H1 (cell line): ENCODE data around the gene STAT1. TPM values are rescaled to one million over a fixed set of nuclear protein-coding genes. Genes with fewer than 3 reads are reported as not detected.

ENCODE experiments used
- CTCF ChIA-PET: fragments of 300-600 bp; sonication (Branson Sonifier 250); formaldehyde crosslinking; loops from one replicate; lab custom pipeline; 2021; ENCODE audit not compliant: partially characterized antibody; lab: Charles Lee
- POLR2A ChIA-PET: fragments of 300-600 bp; sonication (Branson Sonifier 250); formaldehyde crosslinking; loops from one replicate; lab custom pipeline; 2021; ENCODE audit warnings: inconsistent platforms; ENCODE audit not compliant: partially characterized antibody; lab: Charles Lee
- DNase-seq, 2 experiments: peaks; one replicate each; pipeline versions ENCODE4 v3.0.0 to v3.0.0-alpha.2; 2010 to 2022; ENCODE audit warnings: low spot score in 2 of 2, low read depth in 1 of 2, mixed read lengths in 1 of 2
- FAIRE-seq: peaks from 2 replicates; lab custom pipeline; 2011; peaks lifted over from hg19 to GRCh38; lab: Jason Lieb, UNC
- H2AFZ ChIP-seq: 2 replicates; pipeline ENCODE4 v1.8.1; 2012; ENCODE audit warnings: low read length, inconsistent platforms
- H2AK5ac ChIP-seq: 2 replicates; pipeline ENCODE4 v1.6.1; 2013; ENCODE audit warnings: low read depth, low read length
- H2BK120ac ChIP-seq: replicated peaks from 2 replicates; pipeline ENCODE3; 2013; ENCODE audit warnings: low read depth, low read length, inconsistent platforms
- H2BK12ac ChIP-seq: 2 replicates; pipeline ENCODE4 v1.6.1; 2013; ENCODE audit warnings: low read depth, low read length
- H2BK15ac ChIP-seq: 2 replicates; pipeline ENCODE4 v1.6.1; 2013; ENCODE audit warnings: low read length
- H2BK20ac ChIP-seq: 2 replicates; pipeline ENCODE4 v1.6.1; 2013; ENCODE audit warnings: low read length
- H2BK5ac ChIP-seq: 2 replicates; pipeline ENCODE4 v1.6.1; 2013; ENCODE audit warnings: low read depth, low read length
- H3K14ac ChIP-seq: 2 replicates; pipeline ENCODE4 v1.6.1; 2013; ENCODE audit warnings: inconsistent platforms; ENCODE audit not compliant: insufficient read length
- H3K18ac ChIP-seq: 2 replicates; pipeline ENCODE4 v1.6.1; 2013; ENCODE audit warnings: low read length; ENCODE audit errors: extremely low read depth
- H3K23ac ChIP-seq: 2 replicates; pipeline ENCODE4 v1.6.1; 2013; ENCODE audit warnings: inconsistent platforms; ENCODE audit not compliant: insufficient read length
- H3K23me2 ChIP-seq: 2 replicates; pipeline ENCODE4 v1.6.1; 2013; ENCODE audit warnings: low read depth, low read length
- H3K27ac ChIP-seq: 2 replicates; pipeline ENCODE4 v1.6.1; 2011; ENCODE audit warnings: low read depth, low read length, inconsistent platforms
- H3K27me3 ChIP-seq, 4 experiments: replicated peaks in 1 of 4; 1 replicate in 1 of 4; 2 replicates in 3 of 4; pipeline versions ENCODE4 v1.6.1 to v1.8.1; 2011 to 2013; ENCODE audit warnings: low read length in 3 of 4, mild to moderate bottlenecking in 3 of 4, inconsistent platforms in 2 of 4, mixed read lengths in 2 of 4, moderate library complexity in 1 of 4; ENCODE audit not compliant: control insufficient read depth in 3 of 4, insufficient read depth in 3 of 4; ENCODE audit errors: extremely low read depth in 1 of 4
- H3K36me3 ChIP-seq, 4 experiments: 2 replicates each; pipeline versions ENCODE4 v1.6.1 to v1.8.1; 2011 to 2013; ENCODE audit warnings: mild to moderate bottlenecking in 4 of 4, low read length in 3 of 4, moderate library complexity in 2 of 4, control low read depth in 1 of 4, inconsistent platforms in 1 of 4; ENCODE audit not compliant: insufficient read depth in 4 of 4, control insufficient read depth in 2 of 4
- H3K4ac ChIP-seq: replicated peaks from 2 replicates; pipeline ENCODE3; 2013; ENCODE audit warnings: low read length, low read depth, mixed read lengths, inconsistent platforms; ENCODE audit not compliant: insufficient read length
- H3K4me1 ChIP-seq, 4 experiments: replicated peaks in 1 of 4; 1 replicate in 1 of 4; 2 replicates in 3 of 4; pipeline versions ENCODE4 v1.6.1 to v1.8.1; 2011 to 2013; ENCODE audit warnings: low read length in 3 of 4, inconsistent platforms in 2 of 4, mixed read lengths in 1 of 4; ENCODE audit not compliant: insufficient read depth in 4 of 4, control insufficient read depth in 3 of 4
- H3K4me2 ChIP-seq, 2 experiments: 2 replicates each; pipeline versions ENCODE4 v1.6.1 to v1.8.1; 2011 to 2013; ENCODE audit warnings: low read depth in 2 of 2, low read length in 2 of 2, control low read depth in 1 of 2, inconsistent platforms in 1 of 2, mild to moderate bottlenecking in 1 of 2; ENCODE audit not compliant: insufficient read depth in 1 of 2
- H3K4me3 ChIP-seq, 4 experiments: fragments of 200-600, 300-600 bp in 1 of 4; sonication (generic), shearing (Covaris generic), sonication (Bioruptor Twin) in 1 of 4; 2 replicates each; pipeline versions ENCODE4 v1.5.1 to v1.8.1; 2011 to 2016; ENCODE audit warnings: low read length in 4 of 4, low read depth in 3 of 4, control low read depth in 2 of 4, inconsistent platforms in 2 of 4, mild to moderate bottlenecking in 2 of 4, mixed read lengths in 1 of 4, moderate library complexity in 1 of 4; ENCODE audit not compliant: insufficient read depth in 2 of 4; ENCODE audit errors: extremely low read depth in 1 of 4
- H3K56ac ChIP-seq: replicated peaks from 2 replicates; pipeline ENCODE3; 2013; ENCODE audit warnings: low read depth, mild to moderate bottlenecking, mixed read lengths, low read length, inconsistent platforms; ENCODE audit not compliant: insufficient read length
- H3K79me1 ChIP-seq: 2 replicates; pipeline ENCODE4 v1.6.1; 2013; ENCODE audit warnings: low read depth, low read length, control low read depth
- H3K79me2 ChIP-seq, 2 experiments: 2 replicates each; pipeline versions ENCODE4 v1.6.1 to v1.8.1; 2012 to 2013; ENCODE audit warnings: low read length in 2 of 2, mild to moderate bottlenecking in 2 of 2, inconsistent platforms in 1 of 2; ENCODE audit not compliant: insufficient read depth in 2 of 2, control insufficient read depth in 1 of 2
- H3K9ac ChIP-seq, 4 experiments: replicated peaks in 1 of 4; 1 replicate in 1 of 4; 2 replicates in 3 of 4; pipeline versions ENCODE4 v1.6.1 to v1.8.1; 2011 to 2013; ENCODE audit warnings: low read depth in 3 of 4, low read length in 3 of 4, control low read depth in 2 of 4, mild to moderate bottlenecking in 2 of 4, moderate library complexity in 2 of 4, inconsistent platforms in 1 of 4; ENCODE audit errors: extremely low read depth in 1 of 4
- H3K9me3 ChIP-seq, 2 experiments: 2 replicates each; pipeline versions ENCODE4 v1.6.1 to v1.8.1; 2012 to 2013; ENCODE audit warnings: mild to moderate bottlenecking in 2 of 2, moderate library complexity in 2 of 2, control low read depth in 1 of 2, inconsistent platforms in 1 of 2, low read depth in 1 of 2, low read length in 1 of 2, mixed read lengths in 1 of 2; ENCODE audit not compliant: insufficient read depth in 2 of 2
- H4K20me1 ChIP-seq, 2 experiments: replicated peaks in 1 of 2; 2 replicates each; pipeline versions ENCODE3 to v1.8.1; 2011 to 2013; ENCODE audit warnings: inconsistent platforms in 2 of 2, low read length in 2 of 2, mild to moderate bottlenecking in 1 of 2; ENCODE audit not compliant: insufficient read depth in 2 of 2, control insufficient read depth in 1 of 2
- H4K5ac ChIP-seq: 2 replicates; pipeline ENCODE4 v1.6.1; 2013; ENCODE audit warnings: low read length, low read depth, mixed read lengths, inconsistent platforms; ENCODE audit not compliant: insufficient read length
- H4K8ac ChIP-seq: 2 replicates; pipeline ENCODE4 v1.8.0; 2013; ENCODE audit warnings: mild to moderate bottlenecking, moderate library complexity, low read length, inconsistent platforms; ENCODE audit not compliant: insufficient read depth; ENCODE audit errors: extremely low read depth
- H4K91ac ChIP-seq: replicated peaks from 2 replicates; pipeline ENCODE3; 2013; ENCODE audit warnings: low read length, mixed read lengths, inconsistent platforms; ENCODE audit not compliant: insufficient read length
- BCL11A ChIP-seq, 2 experiments: IDR thresholded peaks; one replicate each; pipeline ENCODE4 v1.6.1; 2011; ENCODE audit warnings: low read depth in 2 of 2, low read length in 2 of 2, mild to moderate bottlenecking in 2 of 2
- E2F6 ChIP-seq: IDR thresholded peaks from 2 replicates; pipeline ENCODE4 v1.6.1; 2012; ENCODE audit warnings: inconsistent platforms
- HDAC2 ChIP-seq, 2 experiments: fragments of 300-600 bp in 1 of 2; sonication (generic) in 1 of 2; IDR thresholded peaks; 2 replicates each; pipeline ENCODE4 v1.6.1; 2011 to 2012; ENCODE audit warnings: low read depth in 2 of 2, low read length in 2 of 2, mild to moderate bottlenecking in 2 of 2, moderate library complexity in 2 of 2, borderline replicate concordance in 1 of 2, inconsistent platforms in 1 of 2
- KDM1A ChIP-seq: fragments of 200-600, 300-600 bp; sonication (generic); IDR thresholded peaks from 2 replicates; pipeline ENCODE4 v1.7.1; 2016; ENCODE audit warnings: mild to moderate bottlenecking, low read length, borderline replicate concordance
- SIX5 ChIP-seq: IDR thresholded peaks from 2 replicates; pipeline ENCODE4 v1.6.1; 2011; ENCODE audit warnings: mild to moderate bottlenecking, low read depth, low read length
- SP2 ChIP-seq: IDR thresholded peaks from 2 replicates; pipeline ENCODE4 v1.6.1; 2012; ENCODE audit warnings: mild to moderate bottlenecking, low read length, inconsistent platforms
- WGBS, 2 experiments: shearing (Covaris generic) in 1 of 2; methylation state at CpG; one replicate each; pipeline versions ENCODE4 v1.1.6 to v1.1.7; 2013 to 2015; ENCODE audit warnings: low lambda C conversion rate in 2 of 2, mixed read lengths in 2 of 2, inconsistent platforms in 1 of 2, low coverage in 1 of 2, missing lambda C conversion rate in 1 of 2; ENCODE audit not compliant: insufficient replicate concordance in 2 of 2, insufficient coverage in 1 of 2, insufficient read length in 1 of 2; ENCODE audit errors: extremely low coverage in 1 of 2, missing lambda C conversion rate in 1 of 2; 5-methylcytosine and 5-hydroxymethylcytosine counted together
- polyA plus RNA-seq, 7 experiments: library from polyadenylated mRNA; depleted of rRNA in 3 of 7; stranded (reverse) in 5 of 7; unstranded in 2 of 7; fragments of >200 nt in 5 of 7; fragments of 200-250 nt in 2 of 7; gene quantifications; 1 replicate in 5 of 7; 2 replicates in 1 of 7; 4 replicates in 1 of 7; pipeline versions ENCODE4 v1.2.1 to v1.2.3, GENCODE V29; 2011 to 2013; ENCODE audit warnings: missing spikeins in 2 of 7, mixed read lengths in 2 of 7
- total RNA-seq: library from RNA; stranded (reverse); fragmentation: NEBNext Ultra II Directional; extraction: Animal tissue kit (Norgen Biotek cat#: 25700); gene quantifications from 2 replicates; pipeline ENCODE4 v1.2.1, GENCODE V29; 2021

STAT1 gene
- total and polyA plus RNA-seq, 2 of the 8 experiments (the other 6 are each of a cell fraction or from before 2014, with no cell fraction given), result 20.3 to 43.0 TPM

- DNase-seq (no peak), FAIRE-seq (no peak)
- POLR2A ChIA-PET, result interaction anchor here (0.6 kb wide), 1 partner anchor 208 kb away, joined by 3 read pairs; no protein-coding TSS in a partner anchor
- no peak overlapping the region for H3K27ac ChIP-seq
- H4K91ac ChIP-seq, result no peak overlapping the region
- H3K4ac ChIP-seq, result no peak overlapping the region
- no peak overlapping the region for H2BK5ac ChIP-seq
- H2BK20ac ChIP-seq, result no peak overlapping the region
- no peak overlapping the region for H2AFZ ChIP-seq
- H2BK12ac ChIP-seq, result no peak overlapping the region
- no peak overlapping the region for H2BK120ac ChIP-seq
- no peak overlapping the region for H3K23ac ChIP-seq
- no peak overlapping the region for H3K4me2 ChIP-seq
- 93% methylated on average over 3 of the region's 3 CpGs; no CpG with 5 or more reads in 1 of the 2 experiments for WGBS, 2 experiments
- H3K56ac ChIP-seq, result no peak overlapping the region
- no peak overlapping the region for H4K5ac ChIP-seq
- H3K9me3 ChIP-seq, result no peaks in the 10 kb centered on the region
- CTCF ChIA-PET, result interaction anchor here (1.2 to 7.1 kb wide), 3 partner anchors 9 to 30 kb away, joined by 3 to 69 read pairs (median 5); no protein-coding TSS in a partner anchor
- no peak overlapping the region for H2BK15ac ChIP-seq
- no peak overlapping the region for H3K18ac ChIP-seq
- H4K20me1 ChIP-seq, result no peaks in the 10 kb centered on the region
- H3K23me2 ChIP-seq, result no peaks in the 10 kb centered on the region
- H3K4me1 ChIP-seq, result no peaks in the 10 kb centered on the region
- H3K36me3 ChIP-seq, result no peaks in the 10 kb centered on the region
- no peak overlapping the region for H3K4me3 ChIP-seq
- H3K27me3 ChIP-seq, result no peaks in the 10 kb centered on the region
- no peak overlapping the region for H2AK5ac ChIP-seq
- no peaks in the 10 kb centered on the region for H3K79me1 ChIP-seq
- H3K14ac ChIP-seq, result no peak overlapping the region
- H3K9ac ChIP-seq, result no peak overlapping the region
- H3K79me2 ChIP-seq, result no peaks in the 10 kb centered on the region
- H4K8ac ChIP-seq, result no peak overlapping the region
- TF ChIP-seq SP2 (no peak), KDM1A (no peak), E2F6 (no peak), HDAC2 (IDR thresholded peaks at IDR 0.05; ENCODE audit: borderline replicate concordance in 1 of 2, low read depth in 2 of 2, low read length in 2 of 2) (no peak), BCL11A (IDR thresholded peaks at IDR 0.05; ENCODE audit: low read depth in 2 of 2, low read length in 2 of 2) (no peak), SIX5 (no peak)
These were observed 45.3 kb upstream of the STAT1 start for GRCh38 chr2:191059308-191059707.
